HG03196 (cell line): ENCODE data around the gene ALDH1A1.

Source experiments
- ATAC-seq: cut with Tn5 transposase; IDR thresholded peaks from one replicate; pipeline ENCODE4 v1.9.1; 2021; ENCODE audit not compliant: unreplicated experiment

Gene ALDH1A1

DNA sequence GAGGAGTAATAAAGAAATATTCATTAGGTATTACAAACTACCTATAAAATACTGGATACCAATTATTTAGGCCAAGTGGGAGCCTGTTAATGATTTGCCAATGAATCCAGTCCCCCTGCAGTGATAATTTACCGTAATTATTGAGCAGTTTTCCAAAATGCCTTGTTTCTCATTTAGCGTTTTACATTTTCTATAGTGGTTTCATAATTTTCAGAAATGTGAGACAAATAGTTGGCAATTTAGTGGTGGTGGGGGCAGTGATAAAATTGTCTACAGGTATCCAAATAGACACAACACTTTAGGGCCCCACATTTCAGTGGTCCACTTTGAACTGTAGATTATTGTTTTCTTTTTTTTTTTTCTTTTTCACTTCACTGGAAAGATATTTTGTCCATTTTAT, 27.3 kb upstream of the ALDH1A1 start:
- ATAC-seq: no peak

DNA sequence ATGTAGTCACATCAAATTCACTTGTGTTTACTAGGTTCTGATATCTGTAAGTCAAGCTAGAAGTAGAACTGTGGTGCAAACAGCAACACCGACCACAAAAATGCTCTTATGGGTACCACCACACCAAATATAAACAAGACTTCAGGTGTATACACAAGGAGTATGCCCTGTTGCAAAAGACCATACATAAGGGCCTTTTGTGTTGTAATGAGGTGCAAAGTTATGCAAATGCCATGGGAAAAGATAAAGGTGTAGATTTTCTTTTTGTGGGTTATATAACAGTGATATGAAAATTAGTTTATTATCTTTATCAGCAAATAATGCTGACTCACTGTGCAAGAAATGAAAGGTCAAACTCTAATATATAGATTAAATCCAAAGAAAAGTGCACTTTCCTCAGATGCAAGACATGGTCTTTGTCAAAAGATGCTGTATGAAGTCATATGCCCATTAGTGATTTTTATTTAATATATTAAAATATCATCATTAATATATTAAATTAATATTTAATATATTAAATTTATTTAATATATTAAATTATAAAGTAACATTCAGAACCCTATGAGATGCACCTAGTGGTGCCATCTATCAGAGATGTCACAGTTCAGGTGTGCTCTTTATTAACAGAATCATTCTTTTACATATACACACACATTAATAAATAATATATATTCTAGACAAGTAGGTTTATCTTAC, 26.7 kb upstream of the ALDH1A1 start:
- ATAC-seq: no peak

DNA sequence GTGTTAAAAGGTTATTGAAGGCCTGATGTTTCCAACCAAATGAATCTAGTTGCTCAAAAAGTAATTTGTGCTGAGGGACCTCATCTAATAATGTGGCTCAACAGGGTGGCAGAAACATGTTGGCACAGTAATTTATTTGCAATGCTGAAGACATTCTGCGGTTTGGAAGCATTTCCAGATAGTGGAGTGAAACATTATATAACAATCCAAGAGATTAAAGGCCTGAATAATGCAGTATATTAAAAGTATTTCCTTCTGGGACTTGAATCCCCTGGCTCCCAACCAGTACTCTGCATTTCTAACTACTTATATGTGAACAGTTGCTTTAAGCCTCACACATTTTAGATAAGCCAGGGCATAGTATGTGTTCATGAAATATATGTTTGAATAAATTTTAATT, 25.9 kb upstream of the ALDH1A1 start:
- ATAC-seq: no peak

DNA sequence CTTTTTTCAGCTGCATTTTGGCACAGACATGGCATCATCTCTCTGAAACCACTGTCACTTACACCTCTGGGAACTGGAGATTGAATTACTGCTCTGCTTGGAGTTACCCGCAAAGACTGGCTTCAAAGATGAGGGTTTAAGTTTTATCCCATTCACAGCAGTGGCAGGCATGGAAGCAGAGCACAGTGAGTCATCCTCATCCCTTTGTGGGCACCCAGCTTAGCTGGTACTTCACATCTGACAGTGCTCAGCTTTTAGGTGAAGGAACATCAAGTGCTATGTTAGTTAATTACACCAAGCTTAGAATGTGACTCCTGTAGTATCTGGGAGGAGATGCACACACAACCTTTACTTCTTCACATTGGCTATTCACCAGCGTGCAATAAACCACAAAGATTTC, 24.8 kb upstream of the ALDH1A1 start:
- no peak for ATAC-seq

DNA sequence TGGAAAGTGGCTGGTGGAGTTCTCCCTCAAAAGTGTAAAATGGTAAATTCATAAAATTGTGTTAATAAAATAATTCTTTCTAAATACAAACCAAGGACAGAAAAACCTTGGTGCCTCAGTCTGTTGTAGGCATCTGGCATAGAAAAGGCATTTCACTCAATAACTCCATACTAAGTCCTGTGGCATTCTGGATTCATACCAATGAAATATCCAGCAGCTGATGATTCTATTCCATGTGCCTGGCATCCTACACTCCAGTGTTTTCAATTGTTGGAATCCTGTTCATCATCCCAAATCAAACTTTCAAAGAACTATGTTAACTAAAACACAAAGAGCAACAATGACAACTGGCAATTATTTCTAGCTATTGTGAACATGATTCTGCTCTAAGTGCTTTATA, 21.6 kb upstream of the ALDH1A1 start:
- no peak for ATAC-seq

DNA sequence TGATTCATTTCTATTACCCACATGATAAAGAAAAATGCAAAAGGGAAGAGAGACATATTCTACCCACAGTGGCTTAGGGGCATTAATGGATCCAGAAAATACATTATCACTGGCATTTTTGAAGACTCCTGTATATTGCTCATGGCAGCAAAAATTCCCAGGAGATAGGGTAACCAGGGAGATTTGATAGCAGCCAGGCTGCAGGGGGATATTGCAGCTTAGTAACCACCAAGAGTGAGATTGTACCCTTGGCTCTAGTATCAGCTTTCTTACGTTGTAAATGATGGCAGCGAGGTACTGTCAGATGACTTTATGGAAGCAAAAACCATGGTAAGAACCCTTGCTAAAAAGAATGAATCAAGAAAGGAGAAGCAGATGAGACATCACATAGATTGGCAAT, 19.8 kb upstream of the ALDH1A1 start:
- ATAC-seq: no peak

DNA sequence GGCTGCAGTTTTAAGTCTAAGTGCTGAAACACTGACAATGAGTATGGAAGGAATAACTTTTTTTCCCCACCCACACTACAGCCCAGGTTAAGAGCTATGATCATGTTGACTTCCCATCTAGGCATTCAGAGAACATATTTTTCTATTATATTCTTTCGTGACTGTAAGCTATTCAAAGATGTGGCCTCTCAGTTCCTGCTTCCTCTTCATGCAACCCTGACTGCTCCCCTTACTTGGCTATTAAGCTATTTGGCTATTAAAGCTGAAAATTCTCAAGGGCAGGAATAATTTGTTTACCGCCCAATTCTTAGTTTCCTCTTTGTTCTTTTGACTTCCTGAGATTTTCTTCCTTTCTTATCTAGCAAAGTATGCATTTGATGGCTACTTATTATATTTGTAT, 18.6 kb upstream of the ALDH1A1 start:
- ATAC-seq: no peak

DNA sequence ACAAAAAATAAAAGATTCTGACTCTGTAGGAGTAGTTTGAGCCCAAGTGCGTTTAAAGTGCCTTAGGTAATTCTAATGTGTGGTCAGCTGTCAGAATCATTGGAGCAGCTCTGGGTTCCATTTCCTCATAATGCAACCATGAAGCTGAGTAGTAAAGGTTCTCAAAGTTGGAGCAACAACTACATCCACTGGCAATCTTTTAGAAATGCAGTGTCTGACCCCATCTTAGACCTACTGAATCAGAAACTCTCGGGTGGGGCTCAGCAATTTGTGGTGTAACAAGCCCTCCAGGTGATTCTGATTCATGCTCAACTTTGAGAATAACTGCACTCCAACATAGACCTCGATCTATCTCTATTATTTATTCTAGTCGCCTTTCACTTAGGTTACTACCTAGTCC, 7.6 kb upstream of the ALDH1A1 start:
- no peak for ATAC-seq

DNA sequence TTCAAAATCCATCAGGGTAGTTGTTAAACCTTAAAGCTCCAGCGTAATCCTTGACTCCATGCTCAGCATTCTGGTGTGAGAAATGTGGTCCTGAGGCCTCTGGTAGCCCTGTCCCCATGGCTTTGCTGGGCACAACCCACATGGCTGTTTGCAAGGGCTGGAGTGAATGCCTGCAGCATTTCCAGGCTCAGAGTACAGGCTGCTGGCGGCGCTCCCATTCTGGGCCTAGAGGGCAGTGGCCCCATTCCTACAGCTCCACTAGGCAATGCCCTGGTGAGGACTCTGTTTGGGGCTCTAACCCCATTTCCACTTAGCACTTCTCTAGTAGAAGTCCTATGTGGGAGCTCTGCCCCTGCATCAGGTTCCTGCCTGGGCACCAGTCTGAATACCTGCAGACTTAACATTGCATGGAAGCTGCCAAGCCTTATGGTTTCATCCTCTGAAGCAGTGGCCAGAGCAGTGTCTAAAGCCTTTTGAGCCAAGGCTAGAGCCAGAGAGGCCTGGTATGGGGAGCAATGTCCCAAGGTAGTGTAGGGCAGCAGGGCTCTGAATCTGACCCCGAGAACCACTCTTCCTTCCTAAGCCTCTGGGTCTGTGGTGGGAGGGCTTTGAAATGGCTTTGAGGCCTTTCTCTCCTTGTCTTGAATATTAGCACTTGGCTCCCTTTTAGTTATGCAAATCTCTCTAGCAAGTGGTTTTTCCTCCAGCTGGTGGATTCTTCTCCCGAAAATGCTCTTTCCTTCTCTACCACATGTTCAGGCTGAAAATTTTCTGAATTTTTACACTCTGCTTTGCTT, 5.8 kb upstream of the ALDH1A1 start:
- no peak for ATAC-seq

DNA sequence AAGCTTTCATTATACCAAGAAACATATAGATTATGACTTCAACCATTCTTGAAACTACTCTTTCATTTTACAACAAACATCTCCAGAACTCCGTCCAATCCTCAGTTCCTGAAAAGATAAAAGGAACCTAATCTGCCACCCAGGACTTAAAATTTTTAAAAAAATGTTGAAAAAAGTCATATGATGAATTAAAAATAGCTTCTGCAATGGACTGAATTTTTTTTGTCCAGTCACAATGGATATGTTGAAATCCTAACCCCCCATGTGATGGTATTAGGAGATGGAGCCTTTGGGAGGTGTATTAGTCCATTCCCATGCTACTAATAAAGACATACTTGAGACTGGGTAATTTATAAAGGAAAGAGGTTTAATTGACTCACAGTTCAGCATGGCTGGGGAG, 2.7 kb upstream of the ALDH1A1 start:
- no peak for ATAC-seq

DNA sequence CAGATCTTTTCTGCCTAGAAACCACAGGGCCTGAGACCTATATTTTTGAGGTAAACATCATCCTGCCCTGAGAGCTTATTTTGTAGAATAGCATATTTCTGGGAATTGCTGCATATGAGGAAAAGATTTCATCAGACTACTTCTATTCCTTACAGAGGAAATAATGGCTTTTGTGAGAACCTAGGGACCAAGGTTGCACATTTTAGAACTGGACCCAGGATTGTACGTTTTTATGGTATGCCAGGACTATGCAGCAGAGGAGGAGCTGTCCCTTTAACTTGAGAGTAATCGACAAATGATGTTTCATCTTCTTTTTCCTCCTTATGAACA, 2.2 kb upstream of the ALDH1A1 start:
- ATAC-seq: no peak

DNA sequence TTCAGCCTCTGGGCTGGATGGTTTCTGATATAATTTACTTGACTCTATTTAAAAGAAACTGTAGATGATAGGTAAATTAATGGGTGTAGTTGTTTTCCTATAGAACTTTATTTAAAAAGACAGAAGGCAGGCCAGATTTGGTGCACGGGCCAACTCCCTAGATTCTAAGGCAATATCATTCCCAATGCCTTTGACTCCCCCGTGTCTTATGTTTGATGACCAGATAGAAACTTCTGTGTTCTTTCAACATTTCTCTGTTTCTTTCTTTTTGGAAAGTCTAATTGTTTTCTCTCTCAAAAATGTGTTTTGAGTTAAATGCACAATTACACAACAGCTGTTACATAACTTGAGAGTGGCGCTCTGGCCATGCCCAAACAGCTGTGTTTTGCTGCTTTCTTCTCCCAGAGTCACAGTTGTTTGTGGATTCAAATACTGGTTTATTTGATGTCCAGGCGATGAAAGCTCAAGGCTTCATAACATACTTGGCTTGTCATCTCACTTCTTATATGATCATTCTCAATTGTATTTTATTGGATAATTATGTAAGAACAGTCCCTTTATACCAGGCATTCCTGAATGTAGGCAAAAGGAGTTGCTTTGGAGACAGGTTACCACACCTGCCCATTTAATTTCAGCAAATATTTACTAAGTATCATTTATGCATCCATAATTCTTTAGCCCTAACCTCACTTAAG, 1.7 kb upstream of the ALDH1A1 start:
- no peak for ATAC-seq

DNA sequence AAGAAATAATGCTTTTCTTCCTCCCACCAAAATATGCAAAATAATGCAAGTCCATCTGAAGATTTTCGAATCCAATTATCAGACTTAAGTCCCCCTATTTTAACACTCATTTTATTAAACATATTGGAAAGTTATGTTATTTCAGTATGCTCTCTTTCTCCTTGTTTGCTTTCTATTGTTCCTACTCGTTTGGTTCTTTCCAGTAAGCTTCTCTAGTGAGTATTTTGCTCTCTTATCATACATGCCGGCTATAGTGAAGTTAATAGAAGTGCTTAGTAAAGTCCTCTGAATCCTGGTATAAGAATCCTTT, 517 bp downstream of the ALDH1A1 start:
- no peak for ATAC-seq

DNA sequence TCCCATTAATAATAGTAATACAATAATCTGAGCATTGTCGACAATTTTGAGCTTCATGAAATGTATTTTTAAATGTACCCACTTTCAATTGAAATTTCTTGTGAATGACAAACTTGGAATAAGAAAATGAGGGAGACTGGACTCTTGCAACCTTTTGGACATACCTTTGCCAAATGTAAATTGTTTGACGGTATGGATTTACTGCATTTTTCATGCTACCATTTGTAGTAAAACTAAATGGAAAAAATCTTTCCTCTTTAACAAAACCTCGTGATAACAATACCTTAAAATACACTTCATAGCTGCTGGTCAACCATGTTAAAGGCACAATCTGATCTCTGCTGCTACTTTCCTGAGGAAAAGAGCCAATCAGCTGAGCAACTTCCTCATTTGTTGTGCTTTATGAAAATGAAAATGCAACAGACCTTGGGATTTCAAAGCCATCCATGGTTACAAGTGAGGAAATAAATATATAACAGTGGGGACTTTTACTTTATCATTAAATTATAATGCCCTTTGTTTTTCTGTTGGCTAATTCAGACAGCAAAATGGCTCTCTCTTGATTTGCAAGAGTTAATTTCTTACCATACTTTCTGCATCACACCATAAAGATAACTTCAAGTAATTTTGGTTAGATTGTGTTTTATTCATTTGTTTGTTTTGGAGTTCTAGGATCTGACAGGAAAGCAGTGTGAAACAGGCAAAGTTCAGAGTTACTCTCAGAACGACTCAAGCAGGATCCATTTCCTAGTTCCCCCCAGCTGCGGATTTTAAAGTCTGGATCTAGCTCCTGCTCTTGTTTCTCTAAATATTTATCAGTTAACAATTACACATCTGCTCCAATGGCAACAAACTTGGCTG, 1.1 kb downstream of the ALDH1A1 start:
- no peak for ATAC-seq

DNA sequence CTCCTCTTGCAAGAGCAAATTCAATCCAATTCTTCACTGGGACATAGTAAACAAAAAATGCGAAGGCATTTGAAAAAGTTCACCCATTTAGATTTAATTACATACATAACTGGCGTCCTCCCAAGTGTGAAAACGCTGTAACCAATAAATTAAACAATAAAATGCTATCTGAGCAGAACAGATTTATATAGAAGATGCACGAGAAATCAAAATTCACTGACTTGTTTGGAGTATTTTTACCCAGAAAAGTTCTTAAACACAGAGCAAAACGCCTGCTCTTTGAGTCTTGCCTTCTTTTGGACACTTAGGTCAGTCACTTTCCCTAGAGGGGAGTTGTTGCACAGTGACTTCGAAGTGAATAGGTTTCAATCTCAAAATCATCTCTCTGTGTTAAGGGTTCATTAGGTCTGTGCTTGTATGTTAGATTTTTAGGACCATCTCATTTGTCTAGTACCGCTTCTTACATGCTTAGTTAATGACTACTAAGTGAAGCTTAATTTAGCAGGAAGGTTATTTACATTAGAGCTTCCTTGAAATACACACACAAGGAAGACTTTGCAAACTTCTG, 1.9 kb downstream of the ALDH1A1 start:
- no peak for ATAC-seq

DNA sequence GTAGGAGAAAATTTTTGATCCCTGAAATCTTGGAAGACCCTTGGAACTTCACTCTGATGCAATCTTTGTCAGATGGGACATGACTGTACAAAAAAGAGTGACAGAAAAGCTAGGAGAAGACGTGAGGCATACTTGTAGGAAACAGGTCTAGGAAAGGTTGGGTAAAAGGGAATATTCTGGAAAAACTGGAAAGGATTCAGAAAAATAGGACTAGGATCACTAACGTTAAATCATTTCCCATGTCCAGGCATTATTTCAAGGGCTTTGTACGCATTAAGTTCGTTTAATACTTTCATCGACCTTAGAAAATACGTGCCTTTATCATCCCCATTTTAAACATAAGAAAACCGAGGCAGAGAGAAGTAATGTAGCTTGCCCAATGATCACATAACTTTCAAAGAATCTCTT, 2.9 kb downstream of the ALDH1A1 start:
- no peak for ATAC-seq

DNA sequence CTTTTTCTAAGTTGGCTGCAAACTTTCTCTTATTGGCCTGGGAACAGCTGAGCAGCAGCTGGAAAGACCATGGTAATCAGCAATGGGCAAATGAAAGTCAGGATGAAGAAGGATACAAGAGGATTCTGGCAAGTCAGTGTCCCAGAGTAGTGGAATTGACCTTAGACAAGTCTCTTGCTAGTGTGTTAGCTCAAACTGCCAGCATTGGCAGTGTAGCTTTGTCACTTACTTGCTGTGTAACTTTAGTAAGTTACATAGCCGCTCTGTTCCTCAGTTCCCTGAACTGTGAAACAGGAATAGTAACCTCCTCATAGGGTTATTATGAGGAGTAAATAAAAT, 3.6 kb downstream of the ALDH1A1 start:
- no peak for ATAC-seq

DNA sequence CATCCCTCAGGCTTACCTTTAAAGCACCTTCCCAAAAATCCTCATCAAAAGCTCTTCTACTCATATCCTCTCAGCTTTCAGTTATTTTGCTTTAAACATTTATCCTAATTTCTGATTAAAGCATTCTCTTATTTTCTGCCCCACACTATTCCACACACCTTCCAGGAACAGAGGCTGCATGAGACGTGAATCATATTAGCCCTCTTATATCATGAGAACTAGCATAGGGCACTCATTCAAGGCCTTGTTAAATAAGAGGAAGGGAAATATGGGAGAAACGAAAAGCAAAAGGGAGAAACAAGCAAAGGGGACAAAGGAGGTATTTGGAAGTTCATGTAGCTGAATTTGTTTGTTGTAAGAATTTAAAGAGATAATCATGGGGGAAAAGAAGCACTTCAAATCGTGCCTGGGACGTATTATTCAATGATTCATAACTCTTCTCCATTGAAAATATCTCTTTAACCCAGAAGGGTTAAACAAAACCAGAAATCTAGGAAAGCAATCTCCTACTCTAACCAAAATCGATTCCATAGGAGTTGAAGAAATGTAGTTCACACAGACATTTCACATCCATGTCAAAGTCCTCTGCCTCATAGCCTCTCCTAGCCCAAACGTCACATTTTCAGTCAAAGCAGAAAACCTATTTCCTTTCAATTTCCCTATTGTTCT, 4.1 kb downstream of the ALDH1A1 start:
- ATAC-seq: no peak

DNA sequence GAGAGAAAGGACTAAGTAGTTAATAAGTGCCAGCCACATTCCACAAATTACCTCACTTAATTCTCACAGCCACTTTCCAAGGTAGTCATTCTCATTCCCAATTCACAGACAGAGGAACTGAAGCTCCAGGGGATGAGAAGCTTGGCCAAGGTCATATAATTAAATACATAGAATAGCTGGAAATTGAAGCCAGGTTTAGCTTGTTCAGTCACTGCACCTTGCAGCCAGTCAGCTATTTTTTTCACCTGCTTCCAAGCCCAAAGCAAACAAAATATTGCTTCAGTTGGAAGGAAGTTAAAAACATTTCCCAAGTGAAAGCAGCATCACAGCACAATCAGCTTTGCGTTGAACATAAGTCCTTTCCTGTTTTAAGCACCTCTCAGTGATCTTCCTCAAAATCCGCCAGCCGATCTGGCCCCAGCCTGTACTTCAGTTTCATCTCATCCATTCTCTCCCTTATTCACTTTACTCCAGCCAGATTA, 4.8 kb downstream of the ALDH1A1 start:
- ATAC-seq: no peak

DNA sequence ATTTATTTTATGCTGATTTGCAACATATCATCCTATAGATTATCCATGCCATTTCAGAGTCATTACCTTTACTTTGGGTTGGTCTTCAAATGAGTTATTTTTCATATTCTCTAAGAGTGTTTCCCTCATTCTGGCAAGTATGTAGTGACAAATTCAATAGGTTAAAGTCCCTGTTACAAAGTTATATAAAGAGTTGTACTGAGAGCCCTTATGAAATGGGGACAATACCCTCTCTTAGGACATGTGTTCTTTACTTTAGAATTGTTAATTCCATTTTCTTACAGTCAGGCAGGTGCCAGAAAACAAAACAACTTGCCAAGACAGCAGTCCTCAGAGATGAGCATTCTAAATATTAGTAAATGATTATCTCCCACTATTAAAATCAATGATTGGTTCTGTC, 6.0 kb downstream of the ALDH1A1 start:
- ATAC-seq: no peak

DNA sequence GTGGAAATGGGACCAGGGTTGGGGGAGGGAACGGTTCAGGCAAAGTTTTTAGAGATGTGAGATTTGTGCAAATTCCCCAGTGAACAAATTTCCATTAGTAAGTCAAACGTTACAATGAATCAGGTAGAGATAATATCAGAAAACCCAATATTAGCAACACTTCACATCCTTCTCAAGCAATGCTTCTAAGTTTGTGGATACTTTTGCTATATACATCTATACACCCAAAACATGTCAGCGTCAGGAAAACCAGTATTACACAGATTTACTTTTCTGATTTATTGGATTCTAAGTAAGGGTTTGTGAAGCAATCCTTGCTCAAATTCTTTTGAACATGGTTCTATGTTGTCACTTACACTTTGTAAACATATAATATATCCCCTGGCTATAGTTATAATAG, 6.5 kb downstream of the ALDH1A1 start:
- no peak for ATAC-seq
